H54 (cell line): ENCODE data around the gene TMEM165.
"Not testable (repeated sequence)": the region's sequence is repeated elsewhere in the genome, so short reads cannot be mapped to it uniquely, and the experiment has no call there.

Source experiments
- DNase-seq: peaks from one replicate; pipeline ENCODE4 v3.0.0; 2011; ENCODE audit warnings: low spot score, mixed read lengths; ENCODE audit not compliant: insufficient read length
- FAIRE-seq: peaks from 3 replicates; lab custom pipeline; 2011; peaks lifted over from hg19 to GRCh38; lab: Jason Lieb, UNC
- POLR2A ChIP-seq: IDR thresholded peaks from 2 replicates; pipeline ENCODE4 v1.6.1; 2011; ENCODE audit warnings: low read depth, mild to moderate bottlenecking, low read length

Gene TMEM165

GRCh38 chr4:55359397-55359916 is 36.3 kb upstream of the TMEM165 start:
- DNase-seq (no peak), FAIRE-seq (no peak)
- TF ChIP-seq POLR2A = no peak

GRCh38 chr4:55362938-55363337 is 32.8 kb upstream of the TMEM165 start:
- FAIRE-seq, DNase-seq: not testable (repeated sequence)

GRCh38 chr4:55363691-55364351 is 31.9 kb upstream of the TMEM165 start:
- no peak for DNase-seq
- TF ChIP-seq POLR2A = no peak
- no peak for FAIRE-seq

- no peak for DNase-seq
Measured at GRCh38 chr4:55364691-55365344, 30.9 kb upstream of the TMEM165 start.

GRCh38 chr4:55365345-55365728 is 30.4 kb upstream of the TMEM165 start:
- FAIRE-seq (no peak), DNase-seq (no peak)
- no peak for TF ChIP-seq POLR2A

More at GRCh38 chr4:55364691-55365344, 30.9 kb upstream of the TMEM165 start:
- TF ChIP-seq POLR2A = no peak
- FAIRE-seq = no peak

GRCh38 chr4:55366621-55367020 is 29.1 kb upstream of the TMEM165 start:
- DNase-seq (no peak), FAIRE-seq (no peak)
- no peak for TF ChIP-seq POLR2A

- FAIRE-seq (no peak), DNase-seq (no peak)
- no peak for TF ChIP-seq POLR2A
Measured at GRCh38 chr4:55367084-55367722, 28.6 kb upstream of the TMEM165 start.

- DNase-seq (no peak), FAIRE-seq (no peak)
- no peak for TF ChIP-seq POLR2A
Measured at GRCh38 chr4:55369968-55370367, 25.8 kb upstream of the TMEM165 start.

GRCh38 chr4:55372259-55372658 is 23.5 kb upstream of the TMEM165 start:
- DNase-seq (no peak), FAIRE-seq (no peak)
- no peak for TF ChIP-seq POLR2A

GRCh38 chr4:55373461-55373860 is 22.3 kb upstream of the TMEM165 start:
- DNase-seq = no peak
- TF ChIP-seq POLR2A = no peak
- no peak for FAIRE-seq

GRCh38 chr4:55376698-55377097 is 19.1 kb upstream of the TMEM165 start:
- DNase-seq = no peak
- TF ChIP-seq POLR2A = no peak
- no peak for FAIRE-seq

GRCh38 chr4:55378617-55379467 is 16.9 kb upstream of the TMEM165 start:
- DNase-seq = no peak
- TF ChIP-seq POLR2A = no peak
- peak; percentile 6 for FAIRE-seq

GRCh38 chr4:55380576-55380975 is 15.2 kb upstream of the TMEM165 start:
- DNase-seq = no peak
- no peak for TF ChIP-seq POLR2A
- no peak for FAIRE-seq

GRCh38 chr4:55381502-55381901 is 14.3 kb upstream of the TMEM165 start:
- FAIRE-seq (no peak), DNase-seq (no peak)
- no peak for TF ChIP-seq POLR2A
